HG03196 (cell line): ENCODE results near the gene FIBCD1.
A peak's percentile ranks its signal among the peaks of the same experiment; 100 is the strongest.

Source experiments
- ATAC-seq: cut with Tn5 transposase; IDR thresholded peaks from one replicate; pipeline ENCODE4 v1.9.1; 2021; ENCODE audit not compliant: unreplicated experiment

FIBCD1 gene

GRCh38 chr9:130937146-130938076 lies 1.6 kb downstream of the FIBCD1 start:
- no peak for ATAC-seq

GRCh38 chr9:130936285-130937117 lies 2.5 kb downstream of the FIBCD1 start:
- no peak for ATAC-seq

GRCh38 chr9:130935648-130936271 lies 3.3 kb downstream of the FIBCD1 start:
- ATAC-seq = no peak

- no peak for ATAC-seq
These were observed 4.1 kb downstream of the FIBCD1 start for GRCh38 chr9:130934702-130935647.

- ATAC-seq = no peak
These were observed 4.8 kb downstream of the FIBCD1 start for GRCh38 chr9:130934246-130934645.

GRCh38 chr9:130933114-130934046 lies 5.7 kb downstream of the FIBCD1 start:
- ATAC-seq = no peak

- ATAC-seq = no peak
These were observed 6.6 kb downstream of the FIBCD1 start for GRCh38 chr9:130932255-130933079.

GRCh38 chr9:130931508-130932254 lies 7.4 kb downstream of the FIBCD1 start:
- ATAC-seq = no peak

- ATAC-seq = no peak
These were observed 8.2 kb downstream of the FIBCD1 start for GRCh38 chr9:130930804-130931349.

GRCh38 chr9:130930132-130930803 lies 8.8 kb downstream of the FIBCD1 start:
- no peak for ATAC-seq

- ATAC-seq = no peak
These were observed 9.4 kb downstream of the FIBCD1 start for GRCh38 chr9:130929571-130930038.

GRCh38 chr9:130927995-130928900 lies 10.8 kb downstream of the FIBCD1 start:
- peak; percentile 43 for ATAC-seq

GRCh38 chr9:130927338-130927737 lies 11.7 kb downstream of the FIBCD1 start:
- no peak for ATAC-seq

- ATAC-seq = no peak
These were observed 13.9 kb downstream of the FIBCD1 start for GRCh38 chr9:130925050-130925678.

- no peak for ATAC-seq
These were observed 14.6 kb downstream of the FIBCD1 start for GRCh38 chr9:130924448-130924788.
